Heart left ventricle (tissue), 13 donors: Measurements from ENCODE around the gene SNN.

Experiments used
- CTCF ChIP-seq, 12 donors: fragments of 200-600 bp; sonication (generic) in 4 of 12; IDR thresholded peaks; one replicate each; pipeline versions ENCODE4 v1.5.0 to v1.8.0; 2018 to 2022; ENCODE audit warnings: antibody characterized with exemption in 12 of 12, mild to moderate bottlenecking in 5 of 12
- POLR2A ChIP-seq, 2 donors: fragments of 450-650 bp; IDR thresholded peaks; one replicate each; pipeline ENCODE4 v1.6.1; 2017; ENCODE audit warnings: antibody characterized with exemption in 2 of 2, mild to moderate bottlenecking in 2 of 2, moderate library complexity in 2 of 2
- donor health status: ischemic (EF 13 %, LVEDD 7.1; RV severe dilation, severe dysfunction).
- donor health status: DM: no; HTN: yes; CAD: no.
- donor health status: DM: no; HTN: no; CAD: no.
- donor health status: ischemic (EF 25% LVEDD 6.9; RV normal size, moderate dysfunction).
- donor health status: ischemic (EF 25% LVEDD 5.7; RV mildly dilated, moderate dysfunction).
- donor health status: ischemic (EF 35%, LVEDD 5.7; RV mildly dilated, moderate dysfunction).
- donor health status: nonischemic (EF 11% LVEDD 7.7; RV severe dilation, severe dysfunction).
- donor health status: DM: yes; HTN: yes; CAD: no.
- donor health status: PGD.
- donor health status: ischemic (EF 29% LVEDD 5.4; RV normal size, mild dysfunction).
- donor health status: nonischemic (EF 23%, LVEDD 6.1; RV moderate dilation, normal function).

- no peak for TF ChIP-seq CTCF (IDR thresholded peaks at IDR 0.05)
- TF ChIP-seq POLR2A (IDR thresholded peaks at IDR 0.05): no peak
Observed at GRCh38 chr16:11699234-11699894, 31.1 kb downstream of the SNN start.
